GM21447 (cell line): ENCODE results near the gene LPCAT4.
"Not testable (repeated sequence)": the region's sequence is repeated elsewhere in the genome, so short reads cannot be mapped to it uniquely, and the experiment has no call there.

Source experiments
- ATAC-seq: cut with Tn5 transposase; IDR thresholded peaks from one replicate; pipeline ENCODE4 v1.9.1; 2021; ENCODE audit not compliant: unreplicated experiment

The LPCAT4 gene

DNA sequence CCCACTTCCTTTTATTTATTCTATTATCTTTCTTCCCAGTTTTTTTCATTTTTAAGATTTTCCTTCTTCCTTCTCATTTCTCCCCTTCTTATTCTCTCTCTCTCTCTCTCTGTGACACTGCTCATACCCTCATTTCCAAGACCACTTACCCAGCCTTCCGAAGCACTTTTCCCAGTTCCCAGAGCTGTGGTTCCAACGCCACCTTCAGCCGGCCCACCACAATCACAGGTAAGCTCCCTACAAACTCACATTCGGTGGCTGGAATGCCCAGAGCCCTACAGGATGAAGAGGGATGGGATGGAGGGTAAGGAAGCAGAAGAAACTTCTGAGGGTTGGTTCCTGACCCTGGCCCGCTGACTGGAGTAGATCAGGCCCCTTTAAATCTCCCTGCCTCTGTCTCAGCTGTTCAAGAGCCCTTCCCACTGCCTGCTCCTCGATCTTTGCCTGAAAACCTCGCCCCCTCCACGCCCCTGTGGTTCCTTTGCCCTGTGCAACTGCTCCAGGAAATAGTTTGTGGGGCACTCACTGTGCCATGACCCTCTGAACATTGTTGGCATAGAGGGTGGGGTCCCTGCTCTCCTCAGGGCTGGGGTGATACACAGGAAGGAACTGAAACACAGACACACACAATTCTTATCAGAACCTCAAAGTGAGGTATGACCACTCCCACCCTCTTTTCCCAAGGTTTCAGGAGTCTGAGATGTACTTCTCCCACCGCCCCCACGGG, 4.8 kb downstream of the LPCAT4 start:
- ATAC-seq = no peak

DNA sequence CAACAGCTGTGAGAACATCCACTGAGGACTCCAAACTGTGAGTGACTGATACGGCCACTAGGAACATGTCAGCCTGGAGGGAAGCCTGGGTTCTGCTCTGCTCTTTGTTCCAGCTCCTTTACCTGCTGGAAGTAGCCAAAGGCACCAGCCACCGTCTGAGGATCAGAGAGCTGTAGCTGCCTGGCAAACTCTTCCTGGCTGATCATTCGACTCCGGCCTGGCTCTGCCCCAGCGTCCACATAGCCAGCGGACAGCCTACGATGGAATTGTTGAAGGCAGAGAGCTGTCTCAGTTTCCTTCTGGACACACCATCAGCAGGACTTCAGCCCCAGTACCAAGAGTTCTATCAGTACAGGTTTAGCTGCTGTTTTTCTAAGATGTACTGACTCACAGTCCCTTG, 5.7 kb downstream of the LPCAT4 start:
- no peak for ATAC-seq

DNA sequence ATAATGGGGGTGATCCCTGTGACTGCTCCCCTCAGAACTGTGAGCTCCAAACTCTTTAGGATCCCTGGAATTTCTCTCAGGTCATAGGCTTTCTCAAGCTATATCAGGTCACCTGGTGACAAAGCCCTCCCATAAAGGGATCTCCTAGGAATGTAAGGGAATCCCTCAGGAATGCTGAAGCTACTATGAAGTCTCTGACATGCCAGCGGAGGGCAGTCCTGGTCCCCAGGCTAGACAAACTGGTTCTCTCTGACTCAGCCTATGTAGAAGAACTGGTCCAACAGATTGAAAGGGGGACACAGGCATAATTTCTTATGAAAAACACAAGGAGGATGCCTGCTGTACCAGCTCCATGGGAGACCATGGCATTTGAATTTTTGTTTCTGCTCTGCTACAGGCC, 6.7 kb downstream of the LPCAT4 start:
- ATAC-seq = no peak

DNA sequence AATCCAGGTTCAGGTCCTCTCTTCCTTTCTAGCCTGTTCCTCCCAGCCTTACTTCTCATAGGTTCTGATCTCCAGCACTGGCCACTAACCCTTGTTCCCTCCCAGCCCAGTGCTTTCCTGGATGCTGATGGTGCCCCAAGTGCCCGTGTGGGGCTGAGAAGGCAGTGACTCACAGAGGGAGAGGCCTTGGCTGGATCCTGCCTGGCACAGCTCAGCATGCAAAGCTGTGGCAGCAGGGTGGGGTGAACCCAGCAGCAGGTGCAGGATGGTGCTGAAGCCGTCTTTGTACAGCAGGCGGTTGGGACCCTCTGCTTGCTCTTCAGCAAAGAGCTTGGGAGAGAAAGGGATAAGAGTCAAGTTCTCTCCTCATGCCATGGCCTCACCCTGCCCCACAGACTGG, 7.6 kb downstream of the LPCAT4 start:
- ATAC-seq = no peak

DNA sequence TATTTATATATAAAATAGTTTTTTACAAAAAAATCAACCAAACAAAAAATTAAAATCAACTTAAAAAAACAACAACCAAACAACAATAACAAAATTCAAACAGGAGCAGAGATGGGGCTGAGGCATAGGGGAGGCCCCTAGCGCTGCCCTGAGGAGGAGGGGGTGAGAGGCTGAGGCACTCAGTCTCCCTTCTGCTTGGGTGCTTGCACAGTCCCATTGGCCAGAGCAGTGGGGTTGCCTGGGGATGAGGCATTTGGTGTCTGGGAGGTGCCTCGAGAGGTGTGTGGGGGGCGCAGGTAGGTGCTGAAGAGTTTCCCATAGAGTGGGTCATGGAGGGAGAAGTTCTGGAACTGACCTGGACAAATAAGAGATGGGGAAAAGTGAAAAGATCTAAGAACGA, 8.0 kb downstream of the LPCAT4 start:
- no peak for ATAC-seq

DNA sequence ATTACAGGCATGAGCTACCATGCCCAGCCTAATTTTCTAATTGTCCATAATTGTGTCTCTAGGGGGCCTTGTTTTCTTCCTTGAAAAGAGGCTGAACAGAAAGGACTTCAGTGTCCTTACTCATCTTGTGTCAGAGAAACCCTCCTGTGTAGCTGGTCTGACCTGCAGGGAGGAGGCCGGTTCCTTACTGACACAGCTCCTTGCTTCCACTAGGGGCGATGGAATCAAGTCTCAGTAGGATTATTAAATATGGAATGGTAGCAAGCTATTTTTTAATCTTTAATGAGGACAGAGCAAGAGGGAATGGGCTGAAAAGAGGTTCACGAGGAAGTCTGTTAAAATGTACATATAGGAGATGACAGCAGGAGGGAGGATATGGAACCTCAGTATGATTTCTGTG, 8.6 kb downstream of the LPCAT4 start:
- no peak for ATAC-seq

DNA sequence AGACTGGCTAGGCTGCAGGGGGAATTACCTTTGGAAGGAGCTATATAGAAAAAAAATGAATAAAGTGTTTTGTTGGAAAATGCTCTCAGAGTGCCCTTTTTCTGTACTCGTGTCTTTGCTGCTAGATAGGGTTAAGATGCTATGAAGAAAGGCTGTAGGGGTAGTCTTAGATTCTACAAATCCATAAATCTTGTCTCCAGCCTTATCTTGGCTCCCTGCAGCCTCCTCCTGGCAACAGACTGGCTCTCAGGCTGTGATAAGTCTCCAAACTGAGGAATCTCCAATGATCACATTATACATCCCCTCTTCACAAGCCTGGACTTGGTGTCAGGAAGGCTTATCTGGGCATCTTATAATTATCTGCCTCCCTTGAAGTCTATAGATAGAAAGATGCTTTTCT, 9.3 kb downstream of the LPCAT4 start:
- ATAC-seq = no peak

DNA sequence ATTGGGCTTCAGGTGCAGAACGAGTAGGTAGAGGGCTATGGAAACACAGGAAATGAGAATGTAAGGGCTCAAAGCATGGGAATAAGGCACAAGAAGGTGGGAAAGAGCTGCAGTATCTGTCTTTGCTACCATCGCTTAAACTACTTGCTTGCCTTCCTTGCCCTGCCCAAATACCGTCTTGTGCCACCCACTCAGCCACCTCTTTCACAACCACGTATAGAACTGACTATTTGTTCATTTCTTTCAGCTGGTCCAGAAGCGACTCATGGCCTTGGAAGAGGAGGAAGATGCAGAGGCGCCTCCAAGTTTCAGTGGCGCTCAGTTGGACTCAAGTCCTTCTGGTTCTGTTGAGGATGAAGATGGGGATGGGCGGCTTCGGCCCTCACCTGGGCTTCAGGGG, 11.8 kb downstream of the LPCAT4 start:
- ATAC-seq = no peak

DNA sequence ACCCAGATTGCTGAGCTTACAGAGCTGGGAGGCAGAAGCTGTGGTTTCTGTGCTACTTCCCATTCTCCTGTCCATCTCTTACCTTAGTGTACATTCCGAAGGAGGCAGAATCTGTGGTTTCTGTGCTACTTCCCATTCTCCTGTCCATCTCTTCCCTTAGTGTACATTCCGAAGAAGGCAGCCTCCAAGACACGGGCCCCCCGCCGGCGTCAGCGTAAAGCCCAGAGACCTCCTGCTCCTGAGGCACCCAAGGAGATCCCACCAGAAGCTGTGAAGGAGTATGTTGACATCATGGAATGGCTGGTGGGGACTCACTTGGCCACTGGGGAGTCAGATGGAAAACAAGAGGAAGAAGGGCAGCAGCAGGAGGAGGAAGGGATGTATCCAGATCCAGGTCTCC, 12.7 kb downstream of the LPCAT4 start:
- no peak for ATAC-seq

DNA sequence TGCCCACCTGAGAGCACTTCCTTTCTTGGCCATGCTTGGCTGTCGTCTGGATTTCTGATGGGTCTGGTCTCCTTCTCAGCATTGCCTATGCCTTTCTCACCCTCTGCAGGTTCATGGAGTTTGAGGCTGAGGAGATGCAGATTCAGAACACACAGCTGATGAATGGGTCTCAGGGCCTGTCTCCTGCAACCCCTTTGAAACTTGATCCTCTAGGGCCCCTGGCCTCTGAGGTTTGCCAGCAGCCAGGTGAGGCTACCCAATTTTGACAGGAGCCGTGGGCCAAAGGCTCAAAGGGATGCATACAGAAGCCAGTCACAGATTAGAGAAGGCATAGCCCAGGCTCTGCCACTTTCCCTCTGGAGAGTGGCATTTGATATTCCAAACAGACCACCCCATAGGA, 13.4 kb downstream of the LPCAT4 start:
- no peak for ATAC-seq

DNA sequence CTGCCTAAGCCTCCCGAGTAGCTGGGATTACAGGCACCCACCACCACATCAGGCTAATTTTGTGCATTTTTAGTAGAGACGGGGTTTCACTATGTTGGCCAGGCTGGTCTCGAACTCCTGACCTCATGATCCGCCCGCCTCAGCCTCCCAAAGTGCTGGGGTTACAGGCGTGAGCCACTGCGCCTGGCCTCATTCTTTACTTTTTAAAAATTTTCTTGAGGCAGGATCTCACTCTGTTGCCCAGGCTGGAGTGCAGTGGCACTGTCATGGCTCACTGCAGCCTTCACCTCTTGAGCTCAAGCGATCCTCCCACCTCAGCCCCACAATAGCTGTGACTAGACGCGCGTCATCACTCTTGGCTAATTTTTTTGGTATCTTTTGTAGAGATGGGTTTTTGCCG, 14.0 kb downstream of the LPCAT4 start:
- not testable (repeated sequence) for ATAC-seq

DNA sequence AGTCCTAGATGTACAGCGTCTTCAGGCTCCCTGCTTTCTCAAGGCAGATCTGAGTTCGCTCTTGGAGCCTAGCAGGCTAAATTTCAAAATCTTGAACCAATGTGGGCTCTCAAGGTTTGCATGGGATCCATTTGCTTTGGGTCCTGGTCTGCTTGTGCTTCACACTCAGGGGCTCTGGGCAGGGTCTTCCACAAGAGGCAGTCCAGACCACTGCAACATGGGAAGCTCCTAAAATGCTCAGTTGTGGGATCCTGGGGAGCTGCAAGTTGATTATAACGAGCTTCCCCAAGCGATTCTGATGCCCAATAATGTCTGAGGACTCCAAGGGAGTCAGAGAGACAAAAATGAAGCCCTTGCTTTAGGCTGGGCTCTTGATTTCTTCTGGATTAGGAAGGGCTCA, 17.2 kb downstream of the LPCAT4 start:
- no peak for ATAC-seq

DNA sequence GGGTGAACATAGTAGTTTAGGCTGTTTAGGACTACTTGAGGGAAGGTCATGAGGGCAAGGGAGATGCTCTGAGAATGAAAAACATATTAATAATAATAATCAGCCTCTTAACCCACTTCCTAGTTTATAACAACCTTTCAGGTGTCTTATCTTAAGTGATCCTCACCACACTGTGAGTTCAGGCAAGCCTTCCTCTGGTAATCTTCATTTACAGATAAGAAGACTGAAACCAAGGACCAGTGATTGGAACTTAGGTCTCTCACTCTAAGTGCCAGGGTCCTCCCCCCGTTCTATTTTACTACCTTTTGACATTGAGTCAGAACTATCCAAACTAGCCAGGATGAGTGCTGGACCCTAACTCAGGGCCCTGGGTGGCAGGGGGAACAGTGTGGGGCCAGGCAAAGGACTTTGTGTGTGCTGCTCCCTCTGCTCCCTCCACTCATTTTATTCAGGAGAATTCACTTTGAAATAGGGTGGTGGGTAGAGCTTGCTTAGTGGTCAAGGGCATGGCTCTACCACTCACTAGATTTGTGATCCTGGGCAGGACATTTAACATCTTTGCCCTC, 18.2 kb downstream of the LPCAT4 start:
- no peak for ATAC-seq

DNA sequence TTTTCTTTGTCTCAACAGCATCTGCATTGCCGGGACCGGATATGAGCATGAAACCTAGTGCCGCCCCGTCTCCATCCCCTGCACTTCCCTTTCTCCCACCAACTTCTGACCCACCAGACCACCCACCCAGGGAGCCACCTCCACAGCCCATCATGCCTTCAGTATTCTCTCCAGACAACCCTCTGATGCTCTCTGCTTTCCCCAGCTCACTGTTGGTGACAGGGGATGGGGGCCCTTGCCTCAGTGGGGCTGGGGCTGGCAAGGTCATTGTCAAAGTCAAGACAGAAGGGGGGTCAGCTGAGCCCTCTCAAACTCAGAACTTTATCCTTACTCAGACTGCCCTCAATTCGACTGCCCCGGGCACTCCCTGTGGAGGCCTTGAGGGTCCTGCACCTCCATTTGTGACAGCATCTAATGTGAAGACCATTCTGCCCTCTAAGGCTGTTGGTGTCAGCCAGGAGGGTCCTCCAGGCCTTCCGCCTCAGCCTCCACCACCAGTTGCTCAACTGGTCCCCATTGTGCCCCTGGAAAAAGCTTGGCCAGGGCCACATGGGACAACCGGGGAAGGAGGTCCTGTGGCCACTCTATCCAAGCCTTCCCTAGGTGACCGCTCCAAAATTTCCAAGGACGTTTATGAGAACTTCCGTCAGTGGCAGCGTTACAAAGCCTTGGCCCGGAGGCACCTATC, 18.9 kb downstream of the LPCAT4 start:
- ATAC-seq = no peak

DNA sequence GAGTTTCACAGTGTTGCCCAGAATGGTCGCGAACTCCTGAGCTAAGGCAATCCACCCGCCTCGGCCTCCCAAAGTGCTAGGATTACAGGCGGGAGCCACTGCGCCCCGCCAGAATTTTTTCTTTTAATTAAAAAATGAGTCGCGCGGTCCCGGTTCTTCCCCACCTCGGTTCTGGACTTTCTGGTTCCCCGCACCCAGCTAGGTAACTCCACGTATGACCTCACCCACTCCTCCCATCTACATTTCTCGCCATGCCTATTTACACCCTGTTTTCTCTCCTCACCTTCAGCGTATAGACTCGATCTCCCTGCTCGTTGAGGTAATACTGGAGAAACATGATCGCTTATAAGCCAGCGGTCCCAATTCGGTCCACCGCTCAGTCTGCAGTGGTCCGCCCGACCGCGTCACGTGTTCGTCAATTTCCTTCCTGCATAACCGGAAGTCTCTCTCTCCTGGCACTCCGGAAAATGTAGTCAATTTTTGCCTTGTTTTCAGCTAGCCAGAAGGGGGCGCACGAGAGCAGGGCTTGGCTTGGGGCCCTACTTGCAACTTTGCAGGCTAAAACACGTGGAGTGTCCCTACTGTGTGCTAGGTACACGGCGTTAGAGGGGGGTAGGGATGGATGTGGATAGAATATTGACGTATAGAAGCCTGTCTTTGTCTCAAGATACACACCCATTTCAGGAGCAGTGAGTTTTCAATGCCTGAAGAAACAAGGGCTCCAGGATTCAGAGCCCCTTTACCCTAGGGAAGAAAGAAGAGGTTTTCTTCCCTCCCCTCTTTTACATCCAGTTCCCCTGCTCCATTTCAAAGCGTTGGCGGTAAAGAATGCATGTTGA, 24.0 kb downstream of the LPCAT4 start, which contains the start of the genes NOP10 and NUTM1:
TSS of gene NOP10 (minus strand) at position 400 of the 839 bp plus-strand sequence. CDS start at position 337, 63 bp downstream.
TSS of gene NUTM1 (plus strand) at position 579 of the 839 bp plus-strand sequence. CDS start 382 bp downstream, outside the sequence.
- ATAC-seq = peak; percentile 87

DNA sequence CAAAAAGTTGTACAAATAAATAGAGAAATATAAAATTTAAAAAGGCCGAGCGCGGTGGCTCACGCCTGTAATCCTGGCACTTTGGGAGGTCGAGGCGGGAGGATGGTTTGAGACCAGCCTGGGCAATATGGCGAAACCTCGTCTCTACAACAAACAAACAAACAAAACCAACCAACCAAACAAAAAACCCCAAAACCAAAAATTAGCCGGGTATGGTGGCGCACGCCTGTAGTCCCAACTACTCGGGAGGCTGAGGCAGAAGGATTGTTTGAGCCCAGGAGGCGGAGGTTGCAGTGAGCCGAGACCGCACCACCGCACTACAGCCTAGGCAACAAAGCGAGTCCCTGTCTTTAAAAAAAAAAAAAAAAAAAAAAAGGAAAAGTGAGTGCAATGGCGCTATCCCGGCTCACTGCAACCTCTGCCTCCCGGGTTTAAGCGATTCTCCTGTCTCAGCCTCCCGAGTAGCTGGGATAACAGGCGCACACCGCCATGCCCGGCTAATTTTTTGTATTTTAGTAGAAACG, 24.7 kb downstream of the LPCAT4 start:
- ATAC-seq = not testable (repeated sequence)

DNA sequence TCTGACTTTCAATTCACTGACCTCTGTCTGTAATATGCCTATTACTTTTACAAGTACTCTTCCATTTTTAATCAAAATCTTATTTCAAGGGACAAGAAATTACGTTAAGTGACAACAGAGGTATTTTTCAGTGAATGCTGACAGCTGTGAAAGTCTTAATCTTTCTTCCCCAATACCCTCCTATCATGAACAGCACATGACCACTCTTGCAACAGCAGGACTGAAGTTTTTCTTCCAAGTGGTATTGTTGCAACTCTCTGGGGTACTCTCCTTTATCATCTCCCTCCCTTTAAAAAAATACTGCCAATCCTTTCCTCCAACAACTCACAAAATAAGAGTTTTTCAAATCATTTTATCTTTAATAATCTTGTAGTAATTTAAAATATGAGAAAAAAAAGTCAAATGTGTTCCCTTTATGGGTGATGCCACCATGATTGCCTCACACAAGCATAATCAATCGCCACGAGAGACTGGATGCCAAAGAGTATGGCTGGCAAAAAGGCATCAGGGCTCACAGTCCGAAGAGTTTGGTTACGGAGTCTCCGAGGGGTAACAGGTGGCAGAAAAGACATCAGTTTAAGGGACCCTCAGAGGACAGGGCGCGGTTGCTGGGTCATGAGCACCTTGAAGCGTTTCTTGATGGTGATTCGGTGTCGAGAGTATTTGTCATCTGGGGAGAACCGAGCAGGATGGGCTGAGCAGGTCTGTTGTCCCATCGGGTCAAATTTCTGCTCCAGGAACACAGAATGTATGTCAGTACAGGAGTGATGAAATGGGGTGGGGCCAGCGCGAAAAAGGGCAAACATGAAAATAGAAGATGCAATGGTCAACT, 25.4 kb downstream of the LPCAT4 start:
- ATAC-seq = no peak

DNA sequence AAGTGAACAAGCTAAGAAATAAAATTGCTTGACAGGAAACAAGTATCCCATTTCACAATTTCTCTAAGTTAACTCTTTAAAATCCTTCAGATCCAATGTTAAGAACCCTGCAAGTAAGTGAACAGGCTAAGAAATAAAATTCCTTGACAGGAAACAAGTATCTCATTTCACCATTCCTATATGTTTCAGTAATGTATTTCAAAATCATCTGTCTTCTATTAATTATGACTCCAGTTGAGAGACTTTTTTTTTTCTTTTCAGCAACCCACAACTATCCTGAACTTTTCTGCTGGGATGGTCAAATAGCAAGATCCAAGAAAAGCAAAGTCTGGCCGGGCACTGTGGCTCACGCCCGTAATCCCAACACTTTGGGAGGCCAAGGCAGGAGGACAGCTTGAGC, 27.1 kb downstream of the LPCAT4 start:
- no peak for ATAC-seq

DNA sequence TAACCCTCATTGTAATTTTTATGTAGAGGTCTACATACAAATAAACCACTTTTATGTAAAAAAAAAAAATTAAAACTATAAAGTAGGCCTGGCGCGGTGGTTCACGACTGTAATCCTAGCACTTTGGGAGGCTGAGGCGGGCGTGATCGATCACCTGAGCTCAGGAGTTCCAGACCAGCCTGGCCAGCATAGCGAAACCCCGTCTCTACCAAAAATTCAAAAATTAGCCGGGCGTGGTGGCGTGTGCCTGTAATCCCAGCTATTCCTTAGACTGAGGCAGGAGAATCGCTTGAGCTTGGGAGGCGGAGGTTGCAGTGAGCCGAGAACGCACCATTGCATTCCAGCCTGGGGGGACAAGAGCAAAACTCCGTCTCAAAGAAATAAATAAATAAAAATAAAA, 28.6 kb downstream of the LPCAT4 start:
- ATAC-seq = no peak
